Fibroblast of villous mesenchyme (primary cell): ENCODE results near the gene RRP8. TPM values are rescaled to one million over a fixed set of nuclear protein-coding genes. Genes with fewer than 3 reads are reported as not detected.

Experiments used
- DNase-seq: peaks from one replicate; pipeline ENCODE4 v3.0.0-alpha.2; 2010; ENCODE audit warnings: low read depth
- H3K4me3 ChIP-seq: 2 replicates; pipeline ENCODE4 v1.5.1; 2011; ENCODE audit warnings: low read depth, mild to moderate bottlenecking, low read length
- CTCF ChIP-seq: IDR thresholded peaks from 2 replicates; pipeline ENCODE4 v1.5.1; 2012; ENCODE audit warnings: low read depth, mild to moderate bottlenecking, low read length; ENCODE audit not compliant: insufficient read depth
- total RNA-seq: library from RNA; depleted of rRNA; stranded (reverse); fragments of >200 nt; gene quantifications from 2 replicates; pipeline ENCODE4 v1.2.3, GENCODE V29; 2012

The RRP8 gene
- total RNA-seq, 1 donor = 13.4 TPM

DNA sequence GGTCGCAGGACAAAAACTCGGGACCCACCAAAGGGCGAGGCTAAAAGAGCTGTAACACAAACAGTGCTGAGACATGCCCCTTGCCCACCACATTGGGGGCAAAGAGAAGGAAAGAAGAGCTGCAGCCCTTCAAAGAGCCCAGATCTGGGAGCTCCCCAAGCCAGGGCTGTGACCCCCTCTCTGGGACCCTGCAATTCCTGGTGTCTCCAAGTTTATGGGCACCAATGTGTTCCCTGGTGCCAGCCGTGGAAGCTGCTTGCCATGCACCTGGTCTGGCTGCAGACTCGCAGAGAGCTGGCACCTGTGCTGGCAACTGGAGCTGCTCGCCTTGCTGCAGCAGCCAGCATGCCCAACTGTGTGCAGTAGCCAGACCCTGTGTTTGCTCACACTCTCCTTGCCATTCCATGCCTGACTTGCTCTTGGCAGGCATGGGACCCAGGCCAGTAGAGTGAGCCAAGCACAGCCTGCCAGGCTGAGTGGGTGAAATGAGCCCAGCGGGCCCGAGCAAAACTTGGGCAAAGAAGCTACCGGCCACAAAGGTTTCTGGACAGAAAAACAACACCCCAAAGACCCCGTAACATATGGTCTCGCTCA, 16.0 kb downstream of the RRP8 start:
- TF ChIP-seq CTCF = no peak
- DNase-seq = no peak
- no peak overlapping the region for H3K4me3 ChIP-seq

DNA sequence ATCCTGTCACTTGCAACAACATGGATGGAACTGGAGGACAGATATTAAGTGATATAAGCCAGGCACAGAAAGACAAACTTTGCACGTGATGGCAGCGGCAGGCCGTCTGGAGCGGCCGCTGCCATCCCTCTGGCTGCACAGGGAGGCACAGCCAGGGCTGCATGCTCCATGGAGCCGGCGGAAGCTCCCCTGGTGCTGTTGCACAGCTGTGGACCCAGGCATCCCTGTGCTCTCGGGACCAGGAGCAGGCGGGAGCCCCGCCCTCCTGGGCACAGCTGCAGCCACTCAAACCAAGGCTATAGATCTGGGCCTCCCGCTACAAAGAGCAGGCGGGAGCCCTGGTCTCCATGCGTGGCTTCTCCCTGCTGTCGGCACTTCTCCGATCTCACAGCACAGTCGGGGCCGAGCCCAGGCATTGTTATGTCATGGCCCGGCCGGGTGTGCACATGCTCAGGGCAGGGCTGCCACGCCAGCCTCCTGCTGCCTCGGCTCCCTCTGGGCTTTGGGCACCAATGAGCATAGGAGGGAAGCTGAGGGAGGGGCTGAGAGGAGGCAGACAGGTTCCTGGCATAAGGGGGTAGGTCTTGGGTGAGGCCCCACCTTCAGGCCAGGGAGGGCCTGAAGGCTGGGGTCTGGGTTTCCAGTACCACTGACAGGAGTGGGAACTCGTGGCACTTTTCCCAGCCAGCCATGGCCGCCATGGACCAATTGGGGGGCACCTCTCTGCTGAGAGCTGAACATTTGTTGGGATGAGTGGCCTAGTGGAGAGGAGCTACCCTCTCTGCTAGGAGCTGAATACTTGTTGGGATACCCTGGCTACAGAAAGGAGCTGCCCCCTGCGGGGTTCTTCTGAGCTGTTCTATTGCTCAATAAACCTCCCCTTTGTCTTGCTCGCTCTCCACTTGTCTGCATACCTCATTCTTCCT, 16.7 kb downstream of the RRP8 start:
- no peak for DNase-seq
- no peak for TF ChIP-seq CTCF
- H3K4me3 ChIP-seq = no peak overlapping the region

- H3K4me3 ChIP-seq = no peak overlapping the region
- TF ChIP-seq CTCF = no peak
- DNase-seq = no peak
Measured at GRCh38 chr11:6584528-6584927, 18.9 kb downstream of the RRP8 start.

- H3K4me3 ChIP-seq = no peak overlapping the region
- DNase-seq = no peak
- TF ChIP-seq CTCF = no peak
Measured at GRCh38 chr11:6583584-6583983, 19.8 kb downstream of the RRP8 start.

DNA sequence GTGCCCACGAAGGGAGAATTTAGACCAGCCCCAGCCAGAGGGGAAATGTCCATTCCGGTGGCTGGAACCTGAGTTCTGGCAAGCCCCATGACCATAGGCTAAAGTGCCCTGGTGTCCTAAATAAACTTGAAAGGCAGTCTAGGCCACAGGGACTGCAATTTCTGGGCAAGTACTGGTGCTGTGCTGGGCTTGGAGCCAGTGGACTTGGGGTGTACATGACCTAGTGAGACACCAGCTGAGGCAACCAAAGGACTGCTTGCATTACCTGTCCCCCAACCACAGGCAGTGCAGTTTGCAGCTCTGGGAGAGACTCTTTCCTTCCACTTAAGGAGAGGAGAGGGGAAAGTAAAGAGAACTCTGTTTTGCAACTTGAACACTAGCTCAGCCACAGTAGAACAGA, 23.7 kb downstream of the RRP8 start:
- H3K4me3 ChIP-seq = no peak overlapping the region
- TF ChIP-seq CTCF = no peak
- no peak for DNase-seq

- DNase-seq = no peak
- TF ChIP-seq CTCF = no peak
- H3K4me3 ChIP-seq = no peak overlapping the region
Measured at GRCh38 chr11:6578134-6578533, 25.3 kb downstream of the RRP8 start.
